H1 (cell line): ENCODE measurements around the gene BARHL2. TPM values are rescaled to one million over a fixed set of nuclear protein-coding genes. Genes with fewer than 3 reads are reported as not detected.
A peak's percentile ranks its signal among the peaks of the same experiment; 100 is the strongest.

Source experiments
- CTCF ChIA-PET: fragments of 300-600 bp; sonication (Branson Sonifier 250); formaldehyde crosslinking; loops from one replicate; lab custom pipeline; 2021; ENCODE audit not compliant: partially characterized antibody; lab: Charles Lee
- POLR2A ChIA-PET: fragments of 300-600 bp; sonication (Branson Sonifier 250); formaldehyde crosslinking; loops from one replicate; lab custom pipeline; 2021; ENCODE audit warnings: inconsistent platforms; ENCODE audit not compliant: partially characterized antibody; lab: Charles Lee
- DNase-seq, 2 experiments: peaks; one replicate each; pipeline versions ENCODE4 v3.0.0 to v3.0.0-alpha.2; 2010 to 2022; ENCODE audit warnings: low spot score in 2 of 2, low read depth in 1 of 2, mixed read lengths in 1 of 2
- FAIRE-seq: peaks from 2 replicates; lab custom pipeline; 2011; peaks lifted over from hg19 to GRCh38; lab: Jason Lieb, UNC
- H2AFZ ChIP-seq: 2 replicates; pipeline ENCODE4 v1.8.1; 2012; ENCODE audit warnings: low read length, inconsistent platforms
- H2AK5ac ChIP-seq: 2 replicates; pipeline ENCODE4 v1.6.1; 2013; ENCODE audit warnings: low read depth, low read length
- H2BK120ac ChIP-seq: replicated peaks from 2 replicates; pipeline ENCODE3; 2013; ENCODE audit warnings: low read depth, low read length, inconsistent platforms
- H2BK12ac ChIP-seq: 2 replicates; pipeline ENCODE4 v1.6.1; 2013; ENCODE audit warnings: low read depth, low read length
- H2BK15ac ChIP-seq: 2 replicates; pipeline ENCODE4 v1.6.1; 2013; ENCODE audit warnings: low read length
- H2BK20ac ChIP-seq: 2 replicates; pipeline ENCODE4 v1.6.1; 2013; ENCODE audit warnings: low read length
- H2BK5ac ChIP-seq: 2 replicates; pipeline ENCODE4 v1.6.1; 2013; ENCODE audit warnings: low read depth, low read length
- H3K14ac ChIP-seq: 2 replicates; pipeline ENCODE4 v1.6.1; 2013; ENCODE audit warnings: inconsistent platforms; ENCODE audit not compliant: insufficient read length
- H3K18ac ChIP-seq: 2 replicates; pipeline ENCODE4 v1.6.1; 2013; ENCODE audit warnings: low read length; ENCODE audit errors: extremely low read depth
- H3K23ac ChIP-seq: 2 replicates; pipeline ENCODE4 v1.6.1; 2013; ENCODE audit warnings: inconsistent platforms; ENCODE audit not compliant: insufficient read length
- H3K23me2 ChIP-seq: 2 replicates; pipeline ENCODE4 v1.6.1; 2013; ENCODE audit warnings: low read depth, low read length
- H3K27ac ChIP-seq: 2 replicates; pipeline ENCODE4 v1.6.1; 2011; ENCODE audit warnings: low read depth, low read length, inconsistent platforms
- H3K27me3 ChIP-seq, 4 experiments: replicated peaks in 1 of 4; 1 replicate in 1 of 4; 2 replicates in 3 of 4; pipeline versions ENCODE4 v1.6.1 to v1.8.1; 2011 to 2013; ENCODE audit warnings: low read length in 3 of 4, mild to moderate bottlenecking in 3 of 4, inconsistent platforms in 2 of 4, mixed read lengths in 2 of 4, moderate library complexity in 1 of 4; ENCODE audit not compliant: control insufficient read depth in 3 of 4, insufficient read depth in 3 of 4; ENCODE audit errors: extremely low read depth in 1 of 4
- H3K36me3 ChIP-seq, 4 experiments: 2 replicates each; pipeline versions ENCODE4 v1.6.1 to v1.8.1; 2011 to 2013; ENCODE audit warnings: mild to moderate bottlenecking in 4 of 4, low read length in 3 of 4, moderate library complexity in 2 of 4, control low read depth in 1 of 4, inconsistent platforms in 1 of 4; ENCODE audit not compliant: insufficient read depth in 4 of 4, control insufficient read depth in 2 of 4
- H3K4ac ChIP-seq: replicated peaks from 2 replicates; pipeline ENCODE3; 2013; ENCODE audit warnings: low read length, low read depth, mixed read lengths, inconsistent platforms; ENCODE audit not compliant: insufficient read length
- H3K4me1 ChIP-seq, 4 experiments: replicated peaks in 1 of 4; 1 replicate in 1 of 4; 2 replicates in 3 of 4; pipeline versions ENCODE4 v1.6.1 to v1.8.1; 2011 to 2013; ENCODE audit warnings: low read length in 3 of 4, inconsistent platforms in 2 of 4, mixed read lengths in 1 of 4; ENCODE audit not compliant: insufficient read depth in 4 of 4, control insufficient read depth in 3 of 4
- H3K4me2 ChIP-seq, 2 experiments: 2 replicates each; pipeline versions ENCODE4 v1.6.1 to v1.8.1; 2011 to 2013; ENCODE audit warnings: low read depth in 2 of 2, low read length in 2 of 2, control low read depth in 1 of 2, inconsistent platforms in 1 of 2, mild to moderate bottlenecking in 1 of 2; ENCODE audit not compliant: insufficient read depth in 1 of 2
- H3K4me3 ChIP-seq, 4 experiments: fragments of 200-600, 300-600 bp in 1 of 4; sonication (generic), shearing (Covaris generic), sonication (Bioruptor Twin) in 1 of 4; 2 replicates each; pipeline versions ENCODE4 v1.5.1 to v1.8.1; 2011 to 2016; ENCODE audit warnings: low read length in 4 of 4, low read depth in 3 of 4, control low read depth in 2 of 4, inconsistent platforms in 2 of 4, mild to moderate bottlenecking in 2 of 4, mixed read lengths in 1 of 4, moderate library complexity in 1 of 4; ENCODE audit not compliant: insufficient read depth in 2 of 4; ENCODE audit errors: extremely low read depth in 1 of 4
- H3K56ac ChIP-seq: replicated peaks from 2 replicates; pipeline ENCODE3; 2013; ENCODE audit warnings: low read depth, mild to moderate bottlenecking, mixed read lengths, low read length, inconsistent platforms; ENCODE audit not compliant: insufficient read length
- H3K79me1 ChIP-seq: 2 replicates; pipeline ENCODE4 v1.6.1; 2013; ENCODE audit warnings: low read depth, low read length, control low read depth
- H3K79me2 ChIP-seq, 2 experiments: 2 replicates each; pipeline versions ENCODE4 v1.6.1 to v1.8.1; 2012 to 2013; ENCODE audit warnings: low read length in 2 of 2, mild to moderate bottlenecking in 2 of 2, inconsistent platforms in 1 of 2; ENCODE audit not compliant: insufficient read depth in 2 of 2, control insufficient read depth in 1 of 2
- H3K9ac ChIP-seq, 4 experiments: replicated peaks in 1 of 4; 1 replicate in 1 of 4; 2 replicates in 3 of 4; pipeline versions ENCODE4 v1.6.1 to v1.8.1; 2011 to 2013; ENCODE audit warnings: low read depth in 3 of 4, low read length in 3 of 4, control low read depth in 2 of 4, mild to moderate bottlenecking in 2 of 4, moderate library complexity in 2 of 4, inconsistent platforms in 1 of 4; ENCODE audit errors: extremely low read depth in 1 of 4
- H3K9me3 ChIP-seq, 2 experiments: 2 replicates each; pipeline versions ENCODE4 v1.6.1 to v1.8.1; 2012 to 2013; ENCODE audit warnings: mild to moderate bottlenecking in 2 of 2, moderate library complexity in 2 of 2, control low read depth in 1 of 2, inconsistent platforms in 1 of 2, low read depth in 1 of 2, low read length in 1 of 2, mixed read lengths in 1 of 2; ENCODE audit not compliant: insufficient read depth in 2 of 2
- H4K20me1 ChIP-seq, 2 experiments: replicated peaks in 1 of 2; 2 replicates each; pipeline versions ENCODE3 to v1.8.1; 2011 to 2013; ENCODE audit warnings: inconsistent platforms in 2 of 2, low read length in 2 of 2, mild to moderate bottlenecking in 1 of 2; ENCODE audit not compliant: insufficient read depth in 2 of 2, control insufficient read depth in 1 of 2
- H4K5ac ChIP-seq: 2 replicates; pipeline ENCODE4 v1.6.1; 2013; ENCODE audit warnings: low read length, low read depth, mixed read lengths, inconsistent platforms; ENCODE audit not compliant: insufficient read length
- H4K8ac ChIP-seq: 2 replicates; pipeline ENCODE4 v1.8.0; 2013; ENCODE audit warnings: mild to moderate bottlenecking, moderate library complexity, low read length, inconsistent platforms; ENCODE audit not compliant: insufficient read depth; ENCODE audit errors: extremely low read depth
- H4K91ac ChIP-seq: replicated peaks from 2 replicates; pipeline ENCODE3; 2013; ENCODE audit warnings: low read length, mixed read lengths, inconsistent platforms; ENCODE audit not compliant: insufficient read length
- CHD1 ChIP-seq: IDR thresholded peaks from 2 replicates; pipeline ENCODE4 v1.6.1; 2012; ENCODE audit warnings: low read depth, low read length, improper control_type of control experiment
- CTBP2 ChIP-seq: IDR thresholded peaks from 2 replicates; pipeline ENCODE4 v1.7.0; 2011; ENCODE audit warnings: borderline replicate concordance, mild to moderate bottlenecking, moderate library complexity, mixed read lengths, low read length; ENCODE audit not compliant: insufficient read depth, insufficient read length
- JUN ChIP-seq: IDR thresholded peaks from 2 replicates; pipeline ENCODE4 v1.6.1; 2011; ENCODE audit warnings: low read depth, mild to moderate bottlenecking, improper control_type of control experiment, low read length
- KDM5A ChIP-seq: fragments of 200-600 bp; IDR thresholded peaks from 2 replicates; pipeline ENCODE4 v1.7.1; 2012; ENCODE audit warnings: mild to moderate bottlenecking, low read length, inconsistent platforms, mixed read lengths
- RBBP5 ChIP-seq: IDR thresholded peaks from 2 replicates; pipeline ENCODE4 v1.7.1; 2012; ENCODE audit warnings: low read depth, mild to moderate bottlenecking, inconsistent platforms, low read length, moderate library complexity, borderline replicate concordance
- RNF2 ChIP-seq: fragments of 200-900, 300-1000 bp; sonication (generic); IDR thresholded peaks from 2 replicates; pipeline ENCODE4 v1.7.1; 2016; ENCODE audit warnings: borderline replicate concordance, low read depth, mild to moderate bottlenecking, antibody characterized with exemption, low read length; ENCODE audit not compliant: poor library complexity, severe bottlenecking; ENCODE audit errors: missing control alignments
- RXRA ChIP-seq: IDR thresholded peaks from 2 replicates; pipeline ENCODE4 v1.6.1; 2011; ENCODE audit warnings: low read depth, mild to moderate bottlenecking, low read length, moderate library complexity; ENCODE audit not compliant: insufficient read depth
- TAF7 ChIP-seq: optimal IDR thresholded peaks from 2 replicates; pipeline ENCODE3; 2011; ENCODE audit warnings: low read depth, mild to moderate bottlenecking, inconsistent platforms, low read length, moderate library complexity, borderline replicate concordance
- TCF12 ChIP-seq: IDR thresholded peaks from 2 replicates; pipeline ENCODE4 v1.6.1; 2011; ENCODE audit warnings: low read depth, mild to moderate bottlenecking, low read length
- YY1 ChIP-seq: IDR thresholded peaks from 2 replicates; pipeline ENCODE4 v1.6.1; 2011; ENCODE audit warnings: low read depth, mild to moderate bottlenecking, low read length
- WGBS, 2 experiments: shearing (Covaris generic) in 1 of 2; methylation state at CpG; one replicate each; pipeline versions ENCODE4 v1.1.6 to v1.1.7; 2013 to 2015; ENCODE audit warnings: low lambda C conversion rate in 2 of 2, mixed read lengths in 2 of 2, inconsistent platforms in 1 of 2, low coverage in 1 of 2, missing lambda C conversion rate in 1 of 2; ENCODE audit not compliant: insufficient replicate concordance in 2 of 2, insufficient coverage in 1 of 2, insufficient read length in 1 of 2; ENCODE audit errors: extremely low coverage in 1 of 2, missing lambda C conversion rate in 1 of 2; 5-methylcytosine and 5-hydroxymethylcytosine counted together
- polyA plus RNA-seq, 7 experiments: library from polyadenylated mRNA; depleted of rRNA in 3 of 7; stranded (reverse) in 5 of 7; unstranded in 2 of 7; fragments of >200 nt in 5 of 7; fragments of 200-250 nt in 2 of 7; gene quantifications; 1 replicate in 5 of 7; 2 replicates in 1 of 7; 4 replicates in 1 of 7; pipeline versions ENCODE4 v1.2.1 to v1.2.3, GENCODE V29; 2011 to 2013; ENCODE audit warnings: missing spikeins in 2 of 7, mixed read lengths in 2 of 7
- total RNA-seq: library from RNA; stranded (reverse); fragmentation: NEBNext Ultra II Directional; extraction: Animal tissue kit (Norgen Biotek cat#: 25700); gene quantifications from 2 replicates; pipeline ENCODE4 v1.2.1, GENCODE V29; 2021

Gene BARHL2
- total and polyA plus RNA-seq, 2 of the 8 experiments (the other 6 are each of a cell fraction or from before 2014, with no cell fraction given) = 0.15 TPM; not detected in 1

- H4K8ac ChIP-seq = 0 out of 2 replicates have a peak overlapping the region, but pooled peaks have one; percentile 42
- H2BK5ac ChIP-seq = no peak overlapping the region
- peak overlapping the region; percentile 21 to 54 (median 25) for H3K4me3 ChIP-seq
- no peak overlapping the region for H3K23ac ChIP-seq
- H4K91ac ChIP-seq = no peak overlapping the region
- no peaks in the 10 kb centered on the region for H3K79me2 ChIP-seq
- H3K9me3 ChIP-seq = no peaks in the 10 kb centered on the region
- peaks cover 3% of the 10 kb centered on the region; the same call in 1 of the 2 replicates for H3K23me2 ChIP-seq
- H4K5ac ChIP-seq = no peak overlapping the region
- no peak overlapping the region for H2BK15ac ChIP-seq
- H2BK12ac ChIP-seq = no peak overlapping the region
- no peaks in the 10 kb centered on the region for H3K36me3 ChIP-seq
- H4K20me1 ChIP-seq = peaks cover 15 to 22% of the 10 kb centered on the region in 2 experiments
- no peak overlapping the region for H3K18ac ChIP-seq
- H3K14ac ChIP-seq = no peak overlapping the region
- peak overlapping the region; percentile 72 to 73 for H3K4me2 ChIP-seq
- FAIRE-seq (no peak), DNase-seq (peak in 1 of 2 experiments; percentile 80)
- peaks cover 63 to 81% (median 74%) of the 10 kb centered on the region in 4 experiments for H3K27me3 ChIP-seq
- H2AK5ac ChIP-seq = no peak overlapping the region
- no peak overlapping the region for H3K27ac ChIP-seq
- no peak overlapping the region for H3K56ac ChIP-seq
- H3K4me1 ChIP-seq = peaks cover 8 to 20% (median 14%) of the 10 kb centered on the region in 4 experiments
- ChIA-PET CTCF (interaction anchor here (0.7 to 4.7 kb wide), 9 partner anchors 10 to 460 kb away, joined by 3 to 18 read pairs (median 6); no protein-coding TSS in a partner anchor), POLR2A (interaction anchor here (1.4 to 2.7 kb wide), 3 partner anchors 13 to 21 kb away, joined by 3 to 8 read pairs (median 5); no protein-coding TSS in a partner anchor)
- no peak overlapping the region for H2BK120ac ChIP-seq
- no peaks in the 10 kb centered on the region for H3K79me1 ChIP-seq
- no peak overlapping the region for H2BK20ac ChIP-seq
- no peak overlapping the region for H3K9ac ChIP-seq
- H2AFZ ChIP-seq = no peak overlapping the region
- WGBS, 2 experiments = 2% methylated on average over 72 of the region's 73 CpGs; no CpG with 5 or more reads in 1 of the 2 experiments
- H3K4ac ChIP-seq = no peak overlapping the region
- TF ChIP-seq KDM5A = no peak
- no peak for TF ChIP-seq TCF12
- peak; percentile 88; the same call in 1 of the 2 replicates for TF ChIP-seq RBBP5
- TF ChIP-seq RNF2 = peak; percentile 84
- TF ChIP-seq TAF7 = no peak
- no peak for TF ChIP-seq RXRA
- TF ChIP-seq CTBP2 = no peak
- no peak for TF ChIP-seq YY1
- no peak for TF ChIP-seq CHD1
- no peak for TF ChIP-seq JUN
Observed at GRCh38 chr1:90706437-90707362, 10.4 kb downstream of the BARHL2 start.
